ENCODE measurements around the gene OLIG3. TPM values are rescaled to one million over a fixed set of nuclear protein-coding genes. Genes with fewer than 3 reads are reported as not detected.

The OLIG3 gene
- total and polyA plus RNA-seq, 9 donors: not detected

DNA sequence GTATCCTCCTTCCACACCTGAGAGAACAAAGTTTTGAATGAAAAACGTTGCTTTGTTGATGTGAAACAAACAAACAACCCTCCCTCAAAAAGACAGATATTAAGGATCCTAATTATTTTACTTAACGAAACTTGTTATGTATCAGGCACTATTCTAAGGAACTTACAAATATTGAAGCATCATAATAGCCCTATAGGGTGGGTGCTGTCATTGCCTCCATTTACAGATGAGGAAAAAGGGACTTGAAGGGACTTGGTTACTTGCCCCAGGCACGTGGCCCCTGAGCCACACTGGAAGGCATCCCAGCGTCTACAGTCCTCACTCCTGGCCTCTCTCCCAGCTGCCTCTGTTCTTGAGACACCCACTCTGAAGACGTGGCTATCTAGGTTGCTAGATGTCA is 20.2 kb upstream of the OLIG3 start:
- Histone ChIP-seq H3K9me3 (peaks cover 0 to 5% of the 10 kb centered on the region in 2 donors), H3K4me3 (no peak overlapping the region), H3K27ac (no peak overlapping the region), H3K27me3 (no peaks in the 10 kb centered on the region), H3K36me3 (no peaks in the 10 kb centered on the region), H3K4me1 (ENCODE audit: insufficient read depth) (no peaks in the 10 kb centered on the region)
- TF ChIP-seq, protein P1, sequence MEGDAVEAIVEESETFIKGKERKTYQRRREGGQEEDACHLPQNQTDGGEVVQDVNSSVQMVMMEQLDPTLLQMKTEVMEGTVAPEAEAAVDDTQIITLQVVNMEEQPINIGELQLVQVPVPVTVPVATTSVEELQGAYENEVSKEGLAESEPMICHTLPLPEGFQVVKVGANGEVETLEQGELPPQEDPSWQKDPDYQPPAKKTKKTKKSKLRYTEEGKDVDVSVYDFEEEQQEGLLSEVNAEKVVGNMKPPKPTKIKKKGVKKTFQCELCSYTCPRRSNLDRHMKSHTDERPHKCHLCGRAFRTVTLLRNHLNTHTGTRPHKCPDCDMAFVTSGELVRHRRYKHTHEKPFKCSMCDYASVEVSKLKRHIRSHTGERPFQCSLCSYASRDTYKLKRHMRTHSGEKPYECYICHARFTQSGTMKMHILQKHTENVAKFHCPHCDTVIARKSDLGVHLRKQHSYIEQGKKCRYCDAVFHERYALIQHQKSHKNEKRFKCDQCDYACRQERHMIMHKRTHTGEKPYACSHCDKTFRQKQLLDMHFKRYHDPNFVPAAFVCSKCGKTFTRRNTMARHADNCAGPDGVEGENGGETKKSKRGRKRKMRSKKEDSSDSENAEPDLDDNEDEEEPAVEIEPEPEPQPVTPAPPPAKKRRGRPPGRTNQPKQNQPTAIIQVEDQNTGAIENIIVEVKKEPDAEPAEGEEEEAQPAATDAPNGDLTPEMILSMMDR (IDR thresholded peaks at IDR 0.05): no peak
- TF ChIP-seq EP300 (IDR thresholded peaks at IDR 0.05) (no peak), POLR2A (IDR thresholded peaks at IDR 0.05) (no peak)
- intact Hi-C loops (cut with DNase I): no loop called here
- 33 to 42% (median 34%) methylated on average over 5 of the region's 5 CpGs for WGBS, 3 donors
- DNase-seq: no peak

DNA sequence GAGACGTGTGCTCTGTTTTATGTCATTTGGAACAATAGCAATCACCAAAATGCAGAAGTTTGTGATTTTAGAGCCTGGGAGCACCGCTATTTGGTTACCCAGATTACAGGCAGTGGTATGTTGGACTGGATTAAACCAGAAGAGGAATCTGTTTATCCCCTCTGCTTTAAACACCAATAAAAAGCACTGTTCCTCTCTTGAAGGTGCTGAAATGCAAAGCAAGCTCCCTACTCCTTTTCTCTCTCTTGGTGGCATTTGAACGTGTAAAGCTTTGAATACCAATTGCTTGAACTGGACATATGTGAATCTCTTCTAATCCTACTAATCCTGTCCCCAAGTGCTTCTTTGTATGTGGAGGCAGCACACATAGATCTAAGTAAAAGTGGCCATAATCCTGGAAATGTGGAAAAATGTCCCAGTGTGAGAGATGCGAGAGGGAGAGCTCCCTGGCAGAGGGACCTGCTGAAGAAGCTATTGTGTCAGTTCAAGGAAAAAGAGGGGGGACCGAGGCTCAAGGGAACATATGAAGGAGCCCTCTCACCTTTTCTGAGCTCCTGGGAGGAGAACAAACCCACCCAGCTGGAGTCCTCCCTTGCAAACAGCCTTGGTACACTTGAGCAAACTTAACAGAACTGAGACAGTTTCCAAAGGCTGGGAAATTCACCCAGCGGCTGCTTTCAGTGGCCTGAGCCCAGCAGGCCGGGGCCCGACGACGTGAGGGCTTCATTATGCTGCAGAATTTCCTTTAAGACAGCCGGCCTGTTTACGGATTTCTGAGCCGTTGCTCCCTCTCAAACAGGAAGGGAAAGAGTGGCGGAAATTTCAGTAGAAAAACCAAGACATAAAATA is 18.8 kb upstream of the OLIG3 start:
- intact Hi-C loops (cut with DNase I): no loop called here
- DNase-seq: no peak
- 17 to 18% (median 18%) methylated on average over 14 of the region's 14 CpGs for WGBS, 3 donors
- Histone ChIP-seq H3K27me3 (no peaks in the 10 kb centered on the region), H3K4me1 (ENCODE audit: insufficient read depth) (no peaks in the 10 kb centered on the region), H3K9me3 (peaks cover 0 to 5% of the 10 kb centered on the region in 2 donors), H3K27ac (no peak overlapping the region), H3K4me3 (no peak overlapping the region), H3K36me3 (no peaks in the 10 kb centered on the region)
- TF ChIP-seq POLR2A (IDR thresholded peaks at IDR 0.05) (no peak), EP300 (IDR thresholded peaks at IDR 0.05) (no peak)
- TF ChIP-seq, protein P1 (IDR thresholded peaks at IDR 0.05): no peak

DNA sequence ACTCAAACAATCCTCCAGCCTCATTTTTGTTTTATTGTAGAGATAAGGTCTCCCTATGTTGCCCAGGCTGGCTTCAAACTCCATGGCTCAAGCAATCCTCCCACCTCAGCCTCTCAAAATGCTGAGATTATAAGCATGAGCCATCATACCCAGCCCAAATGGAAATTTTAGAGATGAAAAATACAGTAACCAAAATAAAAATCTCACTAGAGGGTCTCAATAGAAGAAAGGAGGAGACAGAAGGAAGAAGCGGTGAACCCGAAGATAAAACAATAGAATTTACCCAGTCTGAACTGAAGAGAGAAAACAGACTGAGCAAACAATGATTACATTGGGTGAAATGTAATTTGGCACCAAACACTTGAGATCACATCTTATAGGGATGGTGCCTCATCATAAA is 16.7 kb upstream of the OLIG3 start:
- Histone ChIP-seq H3K4me3 (no peak overlapping the region), H3K27ac (no peak overlapping the region), H3K36me3 (no peaks in the 10 kb centered on the region), H3K4me1 (ENCODE audit: insufficient read depth) (no peaks in the 10 kb centered on the region), H3K9me3 (peaks cover 0 to 5% of the 10 kb centered on the region in 2 donors), H3K27me3 (no peaks in the 10 kb centered on the region)
- WGBS, 3 donors: 88 to 93% (median 91%) methylated on average over 2 of the region's 2 CpGs
- intact Hi-C loops (cut with DNase I): no loop called here
- DNase-seq: no peak
- TF ChIP-seq, protein P1 (IDR thresholded peaks at IDR 0.05): no peak
- TF ChIP-seq EP300 (IDR thresholded peaks at IDR 0.05) (no peak), POLR2A (IDR thresholded peaks at IDR 0.05) (no peak)

DNA sequence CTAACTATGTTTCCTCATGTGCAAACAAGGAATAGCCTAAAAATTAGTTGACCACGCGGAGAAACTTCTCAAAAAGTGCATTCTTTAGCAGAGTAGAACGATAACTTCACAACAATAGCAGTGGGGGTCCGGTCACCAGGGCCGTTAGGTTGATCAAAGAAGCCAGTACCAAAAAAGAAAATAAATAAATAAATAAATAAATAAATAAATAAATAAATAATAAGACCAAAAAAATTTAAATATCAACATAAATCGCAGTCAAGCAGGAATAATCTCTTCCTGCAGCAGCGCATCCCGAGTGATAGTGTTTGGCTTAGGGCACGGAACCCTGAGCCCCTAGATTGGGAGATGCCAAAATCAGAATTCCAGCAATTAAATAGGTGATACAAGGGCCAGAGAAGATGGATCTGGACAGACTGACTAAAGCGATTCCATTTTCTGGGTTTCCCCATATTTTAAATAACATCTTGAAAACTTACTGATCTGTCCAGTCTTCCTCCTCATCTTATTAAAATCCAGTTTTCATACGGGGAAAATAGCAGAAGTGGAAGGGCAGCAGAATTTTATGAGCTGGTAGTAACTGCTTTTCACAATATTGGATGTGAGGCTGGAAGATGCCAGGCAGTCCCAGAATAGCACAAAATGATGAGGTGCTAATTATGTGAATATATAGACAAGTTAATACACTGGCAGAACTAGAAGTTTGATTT is 4.4 kb upstream of the OLIG3 start:
- H3K27ac ChIP-seq: no peak overlapping the region
- WGBS, 3 donors: 21 to 26% (median 22%) methylated on average over 11 of the region's 11 CpGs
- TF ChIP-seq EP300 (IDR thresholded peaks at IDR 0.05): no peak
- TF ChIP-seq, protein P1 (IDR thresholded peaks at IDR 0.05): no peak
- TF ChIP-seq POLR2A (IDR thresholded peaks at IDR 0.05): no peak
- intact Hi-C loops (cut with DNase I): no loop called here
- H3K9me3 ChIP-seq: no peaks in the 10 kb centered on the region
- no peak overlapping the region for H3K4me3 ChIP-seq
- no peak for DNase-seq
- peaks cover 4% of the 10 kb centered on the region for H3K27me3 ChIP-seq
- no peaks in the 10 kb centered on the region for H3K36me3 ChIP-seq
- H3K4me1 ChIP-seq (ENCODE audit: insufficient read depth): peaks cover 2% of the 10 kb centered on the region

Data from ovary (tissue), 9 donors.